ENCODE data around the gene CCDC85A. TPM values are rescaled to one million over a fixed set of nuclear protein-coding genes. Genes with fewer than 3 reads are reported as not detected.

The CCDC85A gene
- total RNA-seq, 1 donor from 2014 or later: 1.7 TPM

- no peak overlapping the region for H3K4me3 Mint-ChIP-seq (ENCODE audit: unreplicated experiment)
- H3K27me3 Mint-ChIP-seq (ENCODE audit: unreplicated experiment): no peaks in the 10 kb centered on the region
- no peak for TF ChIP-seq CTCF (IDR thresholded peaks at IDR 0.05)
- no peaks in the 10 kb centered on the region for H3K4me1 Mint-ChIP-seq (ENCODE audit: unreplicated experiment)
- H3K27ac Mint-ChIP-seq (ENCODE audit: unreplicated experiment): no peak overlapping the region
- H3K36me3 Mint-ChIP-seq (ENCODE audit: unreplicated experiment): no peaks in the 10 kb centered on the region
- DNase-seq (ENCODE audit: extremely low spot score, unreplicated experiment): no peak
- H3K9me3 Mint-ChIP-seq (ENCODE audit: unreplicated experiment): peaks cover 4% of the 10 kb centered on the region
Measured at GRCh38 chr2:56326346-56326741, 142.6 kb downstream of the CCDC85A start.

- no peak for TF ChIP-seq CTCF (IDR thresholded peaks at IDR 0.05)
- no peak overlapping the region for H3K4me3 Mint-ChIP-seq (ENCODE audit: unreplicated experiment)
- no peaks in the 10 kb centered on the region for H3K9me3 Mint-ChIP-seq (ENCODE audit: unreplicated experiment)
- no peaks in the 10 kb centered on the region for H3K27me3 Mint-ChIP-seq (ENCODE audit: unreplicated experiment)
- no peak for DNase-seq (ENCODE audit: extremely low spot score, unreplicated experiment)
- no peaks in the 10 kb centered on the region for H3K4me1 Mint-ChIP-seq (ENCODE audit: unreplicated experiment)
- no peaks in the 10 kb centered on the region for H3K36me3 Mint-ChIP-seq (ENCODE audit: unreplicated experiment)
- H3K27ac Mint-ChIP-seq (ENCODE audit: unreplicated experiment): no peak overlapping the region
Measured at GRCh38 chr2:56331810-56332209, 148.0 kb downstream of the CCDC85A start.

GRCh38 chr2:56333812-56334485, 150.2 kb downstream of the CCDC85A start:
- no peak overlapping the region for H3K4me3 Mint-ChIP-seq (ENCODE audit: unreplicated experiment)
- H3K9me3 Mint-ChIP-seq (ENCODE audit: unreplicated experiment): no peaks in the 10 kb centered on the region
- no peak for DNase-seq (ENCODE audit: extremely low spot score, unreplicated experiment)
- no peaks in the 10 kb centered on the region for H3K36me3 Mint-ChIP-seq (ENCODE audit: unreplicated experiment)
- TF ChIP-seq CTCF (IDR thresholded peaks at IDR 0.05): no peak
- no peaks in the 10 kb centered on the region for H3K27me3 Mint-ChIP-seq (ENCODE audit: unreplicated experiment)
- H3K27ac Mint-ChIP-seq (ENCODE audit: unreplicated experiment): no peak overlapping the region
- no peaks in the 10 kb centered on the region for H3K4me1 Mint-ChIP-seq (ENCODE audit: unreplicated experiment)

- no peaks in the 10 kb centered on the region for H3K9me3 Mint-ChIP-seq (ENCODE audit: unreplicated experiment)
- no peak overlapping the region for H3K4me3 Mint-ChIP-seq (ENCODE audit: unreplicated experiment)
- no peak overlapping the region for H3K27ac Mint-ChIP-seq (ENCODE audit: unreplicated experiment)
- no peak for TF ChIP-seq CTCF (IDR thresholded peaks at IDR 0.05)
- no peaks in the 10 kb centered on the region for H3K36me3 Mint-ChIP-seq (ENCODE audit: unreplicated experiment)
- H3K27me3 Mint-ChIP-seq (ENCODE audit: unreplicated experiment): no peaks in the 10 kb centered on the region
- H3K4me1 Mint-ChIP-seq (ENCODE audit: unreplicated experiment): no peaks in the 10 kb centered on the region
- no peak for DNase-seq (ENCODE audit: extremely low spot score, unreplicated experiment)
Measured at GRCh38 chr2:56334622-56335021, 150.8 kb downstream of the CCDC85A start.

GRCh38 chr2:56335101-56335500, 151.3 kb downstream of the CCDC85A start:
- H3K36me3 Mint-ChIP-seq (ENCODE audit: unreplicated experiment): no peaks in the 10 kb centered on the region
- no peaks in the 10 kb centered on the region for H3K4me1 Mint-ChIP-seq (ENCODE audit: unreplicated experiment)
- no peaks in the 10 kb centered on the region for H3K27me3 Mint-ChIP-seq (ENCODE audit: unreplicated experiment)
- H3K9me3 Mint-ChIP-seq (ENCODE audit: unreplicated experiment): no peaks in the 10 kb centered on the region
- DNase-seq (ENCODE audit: extremely low spot score, unreplicated experiment): no peak
- no peak for TF ChIP-seq CTCF (IDR thresholded peaks at IDR 0.05)
- H3K4me3 Mint-ChIP-seq (ENCODE audit: unreplicated experiment): no peak overlapping the region
- H3K27ac Mint-ChIP-seq (ENCODE audit: unreplicated experiment): no peak overlapping the region

Measured in osteocyte (in vitro differentiated cells).